Endodermal cell (in vitro differentiated cells): ENCODE measurements around the gene WNT9B. TPM values are rescaled to one million over a fixed set of nuclear protein-coding genes. Genes with fewer than 3 reads are reported as not detected.
A peak's percentile ranks its signal among the peaks of the same experiment; 100 is the strongest.

Source experiments
- DNase-seq: peaks from one replicate; pipeline ENCODE4 v3.0.0-alpha.2; 2017
- H3K27ac ChIP-seq: 2 replicates; pipeline ENCODE4 v1.5.1; 2013; ENCODE audit warnings: mild to moderate bottlenecking, low read depth, low read length, moderate library complexity
- H3K27me3 ChIP-seq: 2 replicates; pipeline ENCODE4 v1.6.1; 2013; ENCODE audit warnings: mild to moderate bottlenecking, low read length, moderate library complexity; ENCODE audit not compliant: insufficient read depth, control insufficient read depth, poor library complexity, severe bottlenecking
- H3K36me3 ChIP-seq: 2 replicates; pipeline ENCODE4 v1.7.0; 2013; ENCODE audit warnings: mild to moderate bottlenecking, low read length, moderate library complexity; ENCODE audit not compliant: control insufficient read depth, insufficient read depth
- H3K4me1 ChIP-seq: one replicate; pipeline ENCODE4 v1.7.0; 2013; ENCODE audit warnings: low read length; ENCODE audit not compliant: control insufficient read depth, insufficient read depth
- H3K4me3 ChIP-seq: 2 replicates; pipeline ENCODE4 v1.5.1; 2013; ENCODE audit warnings: mild to moderate bottlenecking, low read length, moderate library complexity
- H3K9ac ChIP-seq: 2 replicates; pipeline ENCODE4 v1.6.1; 2013; ENCODE audit warnings: mild to moderate bottlenecking, low read length, moderate library complexity; ENCODE audit not compliant: poor library complexity, severe bottlenecking; ENCODE audit errors: extremely low read depth
- H3K9me3 ChIP-seq: 2 replicates; pipeline ENCODE4 v1.6.1; 2013; ENCODE audit warnings: mild to moderate bottlenecking, low read length, moderate library complexity; ENCODE audit not compliant: control insufficient read depth
- H3K27ac Mint-ChIP-seq: 2 replicates; pipeline ENCODE4 v1.8.0; 2020; ENCODE audit warnings: mixed read lengths
- H3K27me3 Mint-ChIP-seq: 2 replicates; pipeline ENCODE4 v1.8.0; 2021; ENCODE audit warnings: mild to moderate bottlenecking, mixed read lengths; ENCODE audit not compliant: insufficient read depth
- H3K36me3 Mint-ChIP-seq: 2 replicates; pipeline ENCODE4 v1.8.0; 2020; ENCODE audit warnings: low read depth, mixed read lengths
- H3K4me1 Mint-ChIP-seq: 2 replicates; pipeline ENCODE4 v1.8.0; 2020; ENCODE audit warnings: mixed read lengths
- H3K4me3 Mint-ChIP-seq: 2 replicates; pipeline ENCODE4 v1.8.0; 2020; ENCODE audit warnings: mild to moderate bottlenecking, moderate library complexity, mixed read lengths
- H3K9me3 Mint-ChIP-seq: 2 replicates; pipeline ENCODE4 v1.8.0; 2020; ENCODE audit warnings: mild to moderate bottlenecking, mixed read lengths
- CTCF ChIP-seq: fragments of 200-600 bp; sonication (generic); conservative IDR thresholded peaks from 2 replicates; pipeline ENCODE4 v1.5.0; 2021; ENCODE audit warnings: antibody characterized with exemption, mild to moderate bottlenecking
- WGBS, 2 experiments: methylation state at CpG; one replicate each; pipeline versions ENCODE4 v1.1.5 to v1.1.7; 2013; ENCODE audit warnings: missing lambda C conversion rate in 2 of 2, mixed read lengths in 1 of 2; ENCODE audit not compliant: insufficient coverage in 1 of 2, insufficient read length in 1 of 2; 5-methylcytosine and 5-hydroxymethylcytosine counted together
- total RNA-seq, 2 donors: library from RNA; stranded (reverse); fragmentation: NEBNext Ultra II Directional in 1 of 2; extraction: Animal tissue kit (Norgen Biotek cat#: 25700) in 1 of 2; gene quantifications; 2 replicates in 1 of 2; 3 replicates in 1 of 2; pipeline ENCODE4 v1.2.1, GENCODE V29; 2021

Gene WNT9B
- total RNA-seq, 2 donors from 2014 or later = 0.33 TPM; not detected in 1

- Mint-ChIP-seq H3K4me3 (no peak overlapping the region), H3K27ac (no peak overlapping the region), H3K36me3 (no peaks in the 10 kb centered on the region), H3K9me3 (peaks cover 1% of the 10 kb centered on the region), H3K4me1 (peaks cover 4% of the 10 kb centered on the region), H3K27me3 (peaks cover 74% of the 10 kb centered on the region)
- Histone ChIP-seq H3K9ac (no peak overlapping the region), H3K27me3 (peaks cover 65% of the 10 kb centered on the region), H3K4me1 (no peaks in the 10 kb centered on the region), H3K27ac (no peak overlapping the region), H3K36me3 (no peaks in the 10 kb centered on the region), H3K9me3 (no peaks in the 10 kb centered on the region), H3K4me3 (no peak overlapping the region)
- WGBS, 2 experiments = 80 to 90% methylated on average over 3 to 4 of the region's 6 CpGs
- DNase-seq = peak; percentile 51
- no peak for TF ChIP-seq CTCF
These were observed 2.8 kb upstream of the WNT9B start for GRCh38 chr17:46848534-46848933.

GRCh38 chr17:46850688-46851028 lies 725 bp upstream of the WNT9B start:
- Mint-ChIP-seq H3K36me3 (no peaks in the 10 kb centered on the region), H3K4me1 (peaks cover 4% of the 10 kb centered on the region), H3K4me3 (peak overlapping the region; percentile 64), H3K9me3 (no peaks in the 10 kb centered on the region), H3K27me3 (peaks cover 88% of the 10 kb centered on the region), H3K27ac (no peak overlapping the region)
- H3K36me3 ChIP-seq = no peaks in the 10 kb centered on the region
- no peaks in the 10 kb centered on the region for H3K9me3 ChIP-seq
- WGBS, 2 experiments = 52% methylated on average over 7 to 13 of the region's 13 CpGs
- peak overlapping the region; percentile 69 for H3K4me3 ChIP-seq
- no peak overlapping the region for H3K9ac ChIP-seq
- peaks cover 70% of the 10 kb centered on the region for H3K27me3 ChIP-seq
- no peaks in the 10 kb centered on the region for H3K4me1 ChIP-seq
- DNase-seq = no peak
- H3K27ac ChIP-seq = no peak overlapping the region
- no peak for TF ChIP-seq CTCF

- Histone ChIP-seq H3K27me3 (peaks cover 45% of the 10 kb centered on the region), H3K4me1 (no peaks in the 10 kb centered on the region), H3K4me3 (no peak overlapping the region), H3K27ac (no peak overlapping the region), H3K9ac (no peak overlapping the region), H3K9me3 (no peaks in the 10 kb centered on the region), H3K36me3 (no peaks in the 10 kb centered on the region)
- peaks cover 4% of the 10 kb centered on the region for H3K4me1 Mint-ChIP-seq
- H3K9me3 Mint-ChIP-seq = no peaks in the 10 kb centered on the region
- H3K4me3 Mint-ChIP-seq = no peak overlapping the region
- no peak for TF ChIP-seq CTCF
- H3K27ac Mint-ChIP-seq = no peak overlapping the region
- H3K27me3 Mint-ChIP-seq = peaks cover 63% of the 10 kb centered on the region
- peak; percentile 58 for DNase-seq
- H3K36me3 Mint-ChIP-seq = no peaks in the 10 kb centered on the region
- WGBS, 2 experiments = 69 to 72% methylated on average over 6 of the region's 6 CpGs
These were observed 2.6 kb downstream of the WNT9B start for GRCh38 chr17:46853896-46854444.
